Retinal pigment epithelial cell (primary cell): ENCODE results near the gene CHCHD6.

Experiments used
- DNase-seq: peaks from one replicate; pipeline ENCODE4 v3.0.0-alpha.2; 2010; ENCODE audit warnings: low read depth
- H3K4me3 ChIP-seq: 2 replicates; pipeline ENCODE4 v1.5.1; 2011; ENCODE audit warnings: mild to moderate bottlenecking, low read length, control low read depth, moderate library complexity
- CTCF ChIP-seq: conservative IDR thresholded peaks from 2 replicates; pipeline ENCODE4 v1.5.1; 2011; ENCODE audit warnings: low read depth, low read length, control low read depth, inconsistent platforms

The CHCHD6 gene

DNA sequence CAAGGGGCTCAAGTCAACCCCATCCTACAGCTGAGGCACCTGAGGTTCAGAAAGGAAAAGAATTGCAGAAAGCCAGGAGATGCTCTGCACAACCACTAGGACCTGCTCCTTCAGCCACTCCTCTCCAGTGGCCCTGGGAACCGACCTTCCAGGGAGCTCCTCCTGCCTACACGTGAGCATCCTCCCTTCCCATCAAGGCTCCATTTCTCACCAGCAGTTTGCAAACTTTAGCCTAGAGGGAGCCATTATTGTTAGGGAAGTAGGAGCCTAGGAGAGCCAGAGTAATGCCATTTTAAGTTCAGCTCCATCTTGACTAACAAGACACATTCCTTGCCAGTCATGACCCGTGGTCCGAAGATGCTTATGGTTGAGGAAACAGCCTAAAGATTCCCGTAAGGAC lies 11.2 kb upstream of the CHCHD6 start:
- DNase-seq = no peak
- no peak overlapping the region for H3K4me3 ChIP-seq
- no peak for TF ChIP-seq CTCF

GRCh38 chr3:126693921-126694320 lies 10.1 kb upstream of the CHCHD6 start:
- DNase-seq = no peak
- no peak overlapping the region for H3K4me3 ChIP-seq
- no peak for TF ChIP-seq CTCF

- no peak for DNase-seq
- no peak for TF ChIP-seq CTCF
- H3K4me3 ChIP-seq = no peak overlapping the region
Observed at GRCh38 chr3:126696701-126697267, 7.3 kb upstream of the CHCHD6 start.

- H3K4me3 ChIP-seq = no peak overlapping the region
- DNase-seq = no peak
- no peak for TF ChIP-seq CTCF
Observed at GRCh38 chr3:126699011-126699410, 5.0 kb upstream of the CHCHD6 start.

- H3K4me3 ChIP-seq = peak overlapping the region; percentile 72
- no peak for TF ChIP-seq CTCF
- no peak for DNase-seq
Observed at GRCh38 chr3:126704494-126705214, 614 bp downstream of the CHCHD6 start.

DNA sequence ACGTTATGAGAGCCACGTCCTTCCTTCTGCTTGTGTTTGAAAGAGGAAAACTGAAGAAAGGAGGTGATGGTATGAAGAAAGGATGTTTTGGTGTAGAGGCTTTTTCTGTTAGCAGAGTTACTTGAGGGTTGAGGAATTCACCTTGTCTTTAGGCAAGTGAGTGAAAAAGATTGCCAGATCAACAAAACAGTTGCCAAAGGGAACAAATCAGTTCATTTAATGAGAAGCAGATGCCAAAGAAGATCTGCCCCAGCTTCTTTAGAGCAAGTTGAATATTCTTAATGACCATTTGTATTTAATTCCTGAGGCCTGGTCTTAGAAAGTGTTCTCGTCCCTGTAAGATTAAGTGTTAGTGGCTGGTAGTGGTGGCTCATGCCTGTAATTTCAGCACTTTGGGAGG lies 2.6 kb downstream of the CHCHD6 start:
- no peak for TF ChIP-seq CTCF
- no peak overlapping the region for H3K4me3 ChIP-seq
- DNase-seq = no peak

GRCh38 chr3:126711121-126711760 lies 7.2 kb downstream of the CHCHD6 start:
- no peak for TF ChIP-seq CTCF
- H3K4me3 ChIP-seq = no peak overlapping the region
- no peak for DNase-seq
